NCI-H1694 (cell line): ENCODE measurements around the gene DSCAM.

Experiments used
- DNase-seq: peaks from one replicate; lab custom pipeline; 2025; lab: John Stamatoyannopoulos, UW

The DSCAM gene

DNA sequence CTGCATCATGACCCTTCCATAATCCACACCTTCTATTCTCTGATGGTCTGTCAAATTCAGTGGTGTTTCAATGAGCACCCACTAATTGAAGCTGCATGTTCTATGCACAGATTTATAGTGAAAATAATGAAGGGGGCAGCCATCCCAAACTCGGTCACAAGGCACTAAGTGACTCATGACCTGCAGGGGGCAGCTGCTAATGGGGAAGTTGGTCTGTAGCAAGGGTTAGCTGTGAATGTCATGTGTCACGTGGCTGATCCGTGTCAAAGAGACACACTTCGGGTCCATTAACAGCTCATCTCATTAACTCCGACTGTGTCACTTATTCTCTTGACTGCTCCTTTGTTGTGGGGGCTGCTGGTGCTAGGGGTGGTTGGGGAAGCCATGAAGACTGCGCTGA, 673.1 kb downstream of the DSCAM start:
- DNase-seq: no peak

DNA sequence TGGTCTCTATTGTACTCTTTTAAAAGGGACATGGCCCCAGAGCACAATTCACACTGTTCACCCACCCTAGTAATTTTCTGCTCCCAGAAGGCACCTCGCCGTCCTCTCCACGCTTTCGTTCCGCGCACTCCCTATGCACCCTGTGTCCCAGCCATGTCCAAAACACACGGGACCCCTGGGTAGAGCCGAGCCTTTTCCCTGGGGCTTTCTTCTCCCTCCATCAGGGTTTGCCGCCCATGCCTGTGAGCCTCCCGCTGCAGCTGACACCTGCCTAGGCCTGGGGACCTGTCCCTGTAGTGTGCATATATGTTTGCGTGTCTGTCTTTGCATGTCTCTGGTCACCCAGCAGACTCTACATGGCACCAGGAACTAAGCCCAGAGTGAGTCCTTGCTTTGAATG, 677.0 kb downstream of the DSCAM start:
- no peak for DNase-seq

- DNase-seq: no peak
Measured at GRCh38 chr21:40166291-40166843, 680.6 kb downstream of the DSCAM start.

DNA sequence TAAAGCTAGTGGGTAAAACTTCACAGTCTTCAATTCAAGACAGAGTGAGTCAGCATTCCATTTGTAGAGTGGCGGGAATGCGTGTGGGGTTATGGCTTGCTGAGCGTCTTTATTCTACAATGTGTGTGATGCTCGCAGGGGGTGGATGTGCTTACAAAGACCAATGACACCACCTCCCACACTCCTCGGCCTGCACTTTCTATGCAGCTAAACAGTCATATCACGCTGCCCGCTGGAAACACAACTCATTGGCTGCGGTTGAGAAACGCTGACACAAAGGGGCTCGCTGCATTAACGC, 681.2 kb downstream of the DSCAM start:
- DNase-seq: no peak

- no peak for DNase-seq
Measured at GRCh38 chr21:40164905-40165772, 681.8 kb downstream of the DSCAM start.

GRCh38 chr21:40162075-40162474, 684.9 kb downstream of the DSCAM start:
- DNase-seq: no peak

GRCh38 chr21:40160911-40161310, 686.0 kb downstream of the DSCAM start:
- no peak for DNase-seq

GRCh38 chr21:40158366-40158765, 688.6 kb downstream of the DSCAM start:
- no peak for DNase-seq

GRCh38 chr21:40155563-40155962, 691.4 kb downstream of the DSCAM start:
- no peak for DNase-seq

GRCh38 chr21:40153351-40153750, 693.6 kb downstream of the DSCAM start:
- no peak for DNase-seq

GRCh38 chr21:40152476-40152875, 694.5 kb downstream of the DSCAM start:
- no peak for DNase-seq

DNA sequence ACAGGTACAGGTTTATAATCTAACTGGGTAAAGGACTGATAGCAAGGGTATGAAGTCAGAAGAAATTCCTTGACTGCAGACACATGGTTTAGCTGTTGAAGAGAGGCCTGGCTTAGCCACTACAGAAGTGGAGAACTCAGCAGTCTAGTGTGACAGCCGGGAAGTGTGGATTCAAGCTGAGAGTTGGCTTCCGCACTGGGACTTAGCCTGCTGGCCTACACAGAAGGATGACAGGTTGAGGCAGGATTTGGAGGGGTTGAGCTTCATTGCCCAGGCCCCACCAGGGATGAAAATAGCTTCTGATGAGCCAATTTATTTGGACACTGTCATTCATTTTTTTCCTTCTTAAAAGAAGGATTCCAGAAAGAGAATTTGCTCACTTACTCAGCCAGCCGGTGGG, 695.3 kb downstream of the DSCAM start:
- DNase-seq: no peak

DNA sequence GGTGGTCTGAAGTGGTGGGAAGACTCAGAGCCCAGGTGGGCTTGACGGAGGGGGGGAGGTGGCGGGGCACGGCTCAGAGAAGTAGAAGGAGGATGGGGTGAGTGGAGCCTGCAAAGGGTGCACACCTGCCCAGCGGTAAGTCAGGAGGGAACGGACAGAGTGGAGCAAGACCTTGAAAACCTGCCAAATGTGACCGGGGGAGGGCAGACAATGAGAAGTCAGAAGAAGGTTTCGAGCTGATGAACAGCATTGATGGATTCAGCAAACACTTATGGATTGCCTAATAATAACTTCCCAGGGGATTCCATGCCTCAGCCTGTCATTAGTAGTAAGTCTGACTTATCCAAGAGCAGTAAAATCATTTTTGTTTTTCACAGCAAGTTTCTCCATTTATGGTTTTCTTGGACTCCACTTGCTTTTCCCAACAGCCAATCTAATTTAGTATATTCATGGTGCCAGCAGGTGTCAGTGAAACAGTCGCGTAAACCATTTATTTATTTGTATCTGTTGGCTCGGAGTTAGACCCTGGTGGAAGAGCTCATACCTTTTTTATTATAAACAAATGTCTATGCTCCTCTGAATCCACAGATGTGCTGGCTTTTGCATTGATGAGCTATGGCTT, 700.6 kb downstream of the DSCAM start:
- no peak for DNase-seq

GRCh38 chr21:40143822-40144525, 703.0 kb downstream of the DSCAM start:
- peak; percentile 79 for DNase-seq

- DNase-seq: no peak
Measured at GRCh38 chr21:40141621-40142020, 705.3 kb downstream of the DSCAM start.

- no peak for DNase-seq
Measured at GRCh38 chr21:40140675-40141074, 706.3 kb downstream of the DSCAM start.

DNA sequence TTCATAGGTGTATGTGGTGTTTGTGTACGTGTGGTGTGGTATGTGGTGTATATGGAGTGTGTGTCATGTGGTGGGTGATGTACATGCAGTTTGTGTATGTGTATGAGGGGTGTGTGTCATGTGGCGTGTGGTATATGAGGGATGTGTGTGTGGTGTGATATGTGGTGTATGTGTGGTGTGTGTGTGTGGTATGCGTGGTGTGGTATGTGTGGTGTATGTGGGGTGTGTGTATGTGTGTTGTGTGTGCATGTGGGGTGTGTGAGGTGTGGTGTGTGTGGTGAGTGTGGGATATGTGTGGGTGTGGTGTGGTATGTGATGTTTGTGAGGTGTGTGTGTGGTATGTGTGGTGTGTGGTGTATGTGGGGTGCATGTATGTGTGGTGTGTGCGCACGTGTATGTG, 707.3 kb downstream of the DSCAM start:
- DNase-seq: no peak

- no peak for DNase-seq
Measured at GRCh38 chr21:40136571-40136970, 710.4 kb downstream of the DSCAM start.

DNA sequence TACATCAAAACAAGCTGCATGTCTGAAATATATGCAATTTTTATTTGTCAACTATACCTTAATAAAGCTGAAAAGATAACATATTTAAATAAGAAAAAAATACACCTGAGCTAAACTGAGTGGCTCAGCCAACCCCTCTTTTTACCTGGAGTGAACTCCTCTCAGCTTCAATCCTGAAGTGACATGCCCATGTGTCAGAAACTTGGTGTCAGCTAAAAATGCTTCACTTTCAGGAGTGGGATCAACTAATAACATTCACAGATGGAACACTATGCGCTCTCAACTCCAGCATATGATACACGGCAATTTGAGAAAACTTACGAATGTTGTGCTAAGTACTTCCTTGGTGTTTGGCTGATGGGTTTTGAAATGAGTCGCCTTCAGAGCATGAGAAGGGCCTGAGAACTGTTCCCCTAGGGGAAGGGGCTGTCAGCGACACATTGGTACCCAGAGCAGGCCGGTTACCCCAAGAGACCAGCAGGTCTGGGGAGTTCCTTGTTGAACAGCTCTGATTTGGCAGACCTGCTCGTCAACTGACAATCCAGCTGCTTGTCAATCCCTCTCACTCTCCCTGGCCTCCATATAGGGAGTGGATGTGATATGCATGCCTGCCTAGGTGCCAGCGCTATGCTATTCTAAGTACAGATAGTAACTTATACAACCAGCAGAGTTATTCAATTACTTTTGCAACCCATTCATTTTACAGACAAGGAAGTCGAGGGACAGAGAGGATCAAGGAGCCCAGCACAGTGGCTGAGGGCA, 712.0 kb downstream of the DSCAM start:
- no peak for DNase-seq

DNA sequence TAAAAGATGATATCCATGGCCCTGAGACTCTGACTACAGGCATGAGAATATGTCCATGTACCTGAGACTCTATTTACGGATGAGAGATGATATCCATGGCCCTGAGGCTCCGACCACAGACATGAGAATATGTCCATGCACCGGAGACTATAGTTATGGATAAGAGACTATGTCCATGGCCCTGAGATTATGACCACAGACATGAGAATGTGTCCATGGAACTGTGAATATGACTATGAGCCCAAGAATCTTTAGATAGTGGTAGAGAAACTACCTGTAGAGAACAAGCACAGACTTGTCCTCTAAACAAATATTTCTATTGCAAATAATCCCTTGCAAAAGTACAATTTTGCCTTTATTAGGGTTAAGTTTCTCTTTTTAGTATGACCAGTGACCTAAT, 716.5 kb downstream of the DSCAM start:
- no peak for DNase-seq

- no peak for DNase-seq
Measured at GRCh38 chr21:40129809-40130208, 717.1 kb downstream of the DSCAM start.

GRCh38 chr21:40128891-40129290, 718.1 kb downstream of the DSCAM start:
- no peak for DNase-seq
